Stomach (tissue), 4 donors: ENCODE measurements around the gene MESD.

Experiments
- EP300 ChIP-seq: sonication (generic); formaldehyde crosslinking; IDR thresholded peaks from one replicate; pipeline ENCODE4 v1.6.1; 2017; ENCODE audit warnings: antibody characterized with exemption
- POLR2A ChIP-seq, 4 donors: fragments of 450-650 bp; IDR thresholded peaks; one replicate each; pipeline ENCODE4 v1.6.1; 2016; ENCODE audit warnings: antibody characterized with exemption in 4 of 4, control low read depth in 2 of 4, mild to moderate bottlenecking in 1 of 4, moderate library complexity in 1 of 4
- POLR2AphosphoS5 ChIP-seq, 3 donors: sonication (generic); formaldehyde crosslinking; IDR thresholded peaks; one replicate each; pipeline ENCODE4 v1.6.1; 2016; ENCODE audit warnings: antibody characterized with exemption in 3 of 3
- TF ChIP-seq, protein P1 (sequence below), 7 experiments: fragments of 450-650 bp in 4 of 7; fragments of 200-600 bp in 3 of 7; sonication (generic) in 3 of 7; IDR thresholded peaks; one replicate each; pipeline ENCODE4 v1.5.1; 2016 to 2019; ENCODE audit warnings: antibody characterized with exemption in 7 of 7, control low read depth in 2 of 7, mild to moderate bottlenecking in 1 of 7

DNA sequence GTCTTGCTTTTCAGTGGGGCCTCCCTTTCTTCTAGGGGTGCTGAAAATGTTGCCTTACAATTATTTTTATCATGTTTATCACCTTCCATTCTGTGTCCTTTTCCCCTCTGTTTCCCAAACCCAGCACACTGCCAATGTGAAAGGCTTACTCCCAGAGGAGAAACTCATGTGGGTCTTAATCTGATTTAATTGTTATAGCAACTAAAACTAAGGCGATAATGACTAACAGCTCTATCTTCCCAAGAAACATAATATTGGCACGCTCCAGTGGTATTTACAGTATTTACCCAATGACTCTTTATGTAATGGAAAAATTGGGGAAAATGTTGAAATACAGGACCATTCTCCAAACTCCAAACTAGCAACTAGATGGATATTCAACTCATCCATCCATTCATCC, 58.4 kb downstream of the MESD start:
- TF ChIP-seq, protein P1, sequence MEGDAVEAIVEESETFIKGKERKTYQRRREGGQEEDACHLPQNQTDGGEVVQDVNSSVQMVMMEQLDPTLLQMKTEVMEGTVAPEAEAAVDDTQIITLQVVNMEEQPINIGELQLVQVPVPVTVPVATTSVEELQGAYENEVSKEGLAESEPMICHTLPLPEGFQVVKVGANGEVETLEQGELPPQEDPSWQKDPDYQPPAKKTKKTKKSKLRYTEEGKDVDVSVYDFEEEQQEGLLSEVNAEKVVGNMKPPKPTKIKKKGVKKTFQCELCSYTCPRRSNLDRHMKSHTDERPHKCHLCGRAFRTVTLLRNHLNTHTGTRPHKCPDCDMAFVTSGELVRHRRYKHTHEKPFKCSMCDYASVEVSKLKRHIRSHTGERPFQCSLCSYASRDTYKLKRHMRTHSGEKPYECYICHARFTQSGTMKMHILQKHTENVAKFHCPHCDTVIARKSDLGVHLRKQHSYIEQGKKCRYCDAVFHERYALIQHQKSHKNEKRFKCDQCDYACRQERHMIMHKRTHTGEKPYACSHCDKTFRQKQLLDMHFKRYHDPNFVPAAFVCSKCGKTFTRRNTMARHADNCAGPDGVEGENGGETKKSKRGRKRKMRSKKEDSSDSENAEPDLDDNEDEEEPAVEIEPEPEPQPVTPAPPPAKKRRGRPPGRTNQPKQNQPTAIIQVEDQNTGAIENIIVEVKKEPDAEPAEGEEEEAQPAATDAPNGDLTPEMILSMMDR (IDR thresholded peaks at IDR 0.05), result no peak
- TF ChIP-seq POLR2AphosphoS5 (IDR thresholded peaks at IDR 0.05), result no peak
- TF ChIP-seq POLR2A (IDR thresholded peaks at IDR 0.05), result no peak
- TF ChIP-seq EP300, result no peak
